Measurements from ENCODE around the gene STRN3.
"Not testable (repeated sequence)": the region's sequence is repeated elsewhere in the genome, so short reads cannot be mapped to it uniquely, and the experiment has no call there.

Gene STRN3

GRCh38 chr14:31026077-31026449, at the start of gene STRN3:
TSS of gene STRN3 (minus strand) at chr14:31026379. CDS start at chr14:31026185, 194 bp downstream.
- FAIRE-seq = no peak
- DNase-seq (ENCODE audit: insufficient read length, low spot score) = no peak

- no peak for FAIRE-seq
These were observed 49.0 kb upstream of the STRN3 start for GRCh38 chr14:31075144-31075543.

GRCh38 chr14:31071151-31071550, 45.0 kb upstream of the STRN3 start:
- FAIRE-seq (no peak), DNase-seq (ENCODE audit: insufficient read length, low spot score) (no peak)

More at GRCh38 chr14:31075144-31075543, 49.0 kb upstream of the STRN3 start:
- DNase-seq (ENCODE audit: insufficient read length, low spot score) = no peak

GRCh38 chr14:31070431-31070830, 44.3 kb upstream of the STRN3 start:
- no peak for FAIRE-seq
- DNase-seq (ENCODE audit: insufficient read length, low spot score) = no peak

GRCh38 chr14:31069343-31069742, 43.2 kb upstream of the STRN3 start:
- FAIRE-seq (no peak), DNase-seq (ENCODE audit: insufficient read length, low spot score) (no peak)

GRCh38 chr14:31068235-31068634, 42.1 kb upstream of the STRN3 start:
- peak; percentile 61 for FAIRE-seq
- peak; percentile 22 for DNase-seq (ENCODE audit: insufficient read length, low spot score)

- not testable (repeated sequence) for FAIRE-seq; DNase-seq (ENCODE audit: insufficient read length, low spot score)
These were observed 36.7 kb upstream of the STRN3 start for GRCh38 chr14:31062908-31063307.

GRCh38 chr14:31060253-31060875, 34.2 kb upstream of the STRN3 start:
- FAIRE-seq (no peak), DNase-seq (ENCODE audit: insufficient read length, low spot score) (no peak)

- no peak for DNase-seq (ENCODE audit: insufficient read length, low spot score)
- FAIRE-seq = no peak
These were observed 33.2 kb upstream of the STRN3 start for GRCh38 chr14:31059152-31059924.

- no peak for FAIRE-seq
- no peak for DNase-seq (ENCODE audit: insufficient read length, low spot score)
These were observed 31.7 kb upstream of the STRN3 start for GRCh38 chr14:31057701-31058364.

GRCh38 chr14:31057035-31057434, 30.9 kb upstream of the STRN3 start:
- DNase-seq (ENCODE audit: insufficient read length, low spot score) = no peak
- FAIRE-seq = no peak

GRCh38 chr14:31052905-31053586, 26.9 kb upstream of the STRN3 start:
- not testable (repeated sequence) for DNase-seq (ENCODE audit: insufficient read length, low spot score); FAIRE-seq

GRCh38 chr14:31051511-31051910, 25.3 kb upstream of the STRN3 start:
- FAIRE-seq = no peak
- no peak for DNase-seq (ENCODE audit: insufficient read length, low spot score)

GRCh38 chr14:31051023-31051422, 24.8 kb upstream of the STRN3 start:
- no peak for DNase-seq (ENCODE audit: insufficient read length, low spot score)
- no peak for FAIRE-seq

GRCh38 chr14:31047503-31047902, 21.3 kb upstream of the STRN3 start:
- no peak for FAIRE-seq
- DNase-seq (ENCODE audit: insufficient read length, low spot score) = no peak

GRCh38 chr14:31045501-31046080, 19.4 kb upstream of the STRN3 start:
- FAIRE-seq (no peak), DNase-seq (ENCODE audit: insufficient read length, low spot score) (no peak)

- FAIRE-seq (no peak), DNase-seq (ENCODE audit: insufficient read length, low spot score) (no peak)
These were observed 17.2 kb upstream of the STRN3 start for GRCh38 chr14:31043379-31043778.

- DNase-seq (ENCODE audit: insufficient read length, low spot score); FAIRE-seq: not testable (repeated sequence)
These were observed 16.7 kb upstream of the STRN3 start for GRCh38 chr14:31042893-31043292.

- FAIRE-seq = no peak
- DNase-seq (ENCODE audit: insufficient read length, low spot score) = no peak
These were observed 16.1 kb upstream of the STRN3 start for GRCh38 chr14:31042300-31042699.

GRCh38 chr14:31038521-31039166, 12.5 kb upstream of the STRN3 start:
- FAIRE-seq (peak; percentile 54), DNase-seq (ENCODE audit: insufficient read length, low spot score) (no peak)

Data from GM19239 (cell line).